Measurements from ENCODE around the gene GUF1. TPM values are rescaled to one million over a fixed set of nuclear protein-coding genes. Genes with fewer than 3 reads are reported as not detected.
A peak's percentile ranks its signal among the peaks of the same experiment; 100 is the strongest.

Gene GUF1
- total RNA-seq, 2 donors from 2014 or later = 17.8 to 28.7 TPM

- Histone ChIP-seq H3K9ac (ENCODE audit: low read depth in 2 of 2, low read length in 2 of 2) (no peak overlapping the region), H3K9me3 (no peaks in the 10 kb centered on the region), H3K4me3 (no peak overlapping the region), H3K27me3 (no peaks in the 10 kb centered on the region), H3K4me1 (peaks cover 5% of the 10 kb centered on the region), H3K36me3 (no peaks in the 10 kb centered on the region), H3K27ac (no peak overlapping the region)
- intact Hi-C loops (cut with DNase I) = no loop called here
- TF ChIP-seq CTCF (IDR thresholded peaks at IDR 0.05) = no peak
- DNase-seq = no peak
These were observed 3.7 kb upstream of the GUF1 start for GRCh38 chr4:44674471-44674870.

GRCh38 chr4:44675366-44675765, 2.9 kb upstream of the GUF1 start:
- no peak for TF ChIP-seq CTCF (IDR thresholded peaks at IDR 0.05)
- Histone ChIP-seq H3K4me3 (no peak overlapping the region), H3K27ac (no peak overlapping the region), H3K9me3 (no peaks in the 10 kb centered on the region), H3K27me3 (no peaks in the 10 kb centered on the region), H3K36me3 (no peaks in the 10 kb centered on the region), H3K9ac (ENCODE audit: low read depth in 2 of 2, low read length in 2 of 2) (no peak overlapping the region), H3K4me1 (peaks cover 9% of the 10 kb centered on the region)
- intact Hi-C loops (cut with DNase I) = loop anchor here (5.0 kb wide), 1 partner anchor 52 kb away; the partner anchor contains the start of gene GNPDA2
- no peak for DNase-seq

- intact Hi-C loops (cut with DNase I) = loop anchor here (5.0 kb wide), 1 partner anchor 48 kb away; the partner anchor contains the start of gene GNPDA2
- no peak for DNase-seq
- Histone ChIP-seq H3K9me3 (no peaks in the 10 kb centered on the region), H3K4me1 (peaks cover 9% of the 10 kb centered on the region), H3K9ac (ENCODE audit: low read depth in 2 of 2, low read length in 2 of 2) (peak overlapping the region; percentile 95 to 96), H3K4me3 (peak overlapping the region; percentile 78), H3K27me3 (no peaks in the 10 kb centered on the region), H3K36me3 (no peaks in the 10 kb centered on the region), H3K27ac (peak overlapping the region; percentile 87)
- no peak for TF ChIP-seq CTCF (IDR thresholded peaks at IDR 0.05)
These were observed 840 bp downstream of the GUF1 start for GRCh38 chr4:44679060-44679459.

GRCh38 chr4:44684648-44685047, 6.4 kb downstream of the GUF1 start:
- TF ChIP-seq CTCF (IDR thresholded peaks at IDR 0.05) = no peak
- Histone ChIP-seq H3K27me3 (no peaks in the 10 kb centered on the region), H3K9me3 (no peaks in the 10 kb centered on the region), H3K36me3 (no peaks in the 10 kb centered on the region), H3K9ac (ENCODE audit: low read depth in 2 of 2, low read length in 2 of 2) (no peak overlapping the region), H3K4me1 (peaks cover 5% of the 10 kb centered on the region), H3K27ac (no peak overlapping the region), H3K4me3 (no peak overlapping the region)
- intact Hi-C loops (cut with DNase I) = no loop called here
- no peak for DNase-seq

- no peaks in the 10 kb centered on the region for H3K9me3 ChIP-seq
- H3K4me1 ChIP-seq = no peaks in the 10 kb centered on the region
- intact Hi-C loops (cut with DNase I) = no loop called here
- no peak overlapping the region for H3K27ac ChIP-seq
- H3K36me3 ChIP-seq = peaks cover 17% of the 10 kb centered on the region
- TF ChIP-seq CTCF (IDR thresholded peaks at IDR 0.05) = no peak
- no peaks in the 10 kb centered on the region for H3K27me3 ChIP-seq
- DNase-seq = no peak
- H3K4me3 ChIP-seq = no peak overlapping the region
- no peak overlapping the region for H3K9ac ChIP-seq (ENCODE audit: low read depth in 2 of 2, low read length in 2 of 2)
These were observed 22.2 kb downstream of the GUF1 start for GRCh38 chr4:44700427-44700826.

All from colonic mucosa (tissue), 4 donors.